ENCODE measurements around the gene PRPS2. TPM values are rescaled to one million over a fixed set of nuclear protein-coding genes. Genes with fewer than 3 reads are reported as not detected.

PRPS2 gene
- total RNA-seq, 2 experiments from 2014 or later = 84.5 to 94.3 TPM

- Mint-ChIP-seq H3K27me3 (ENCODE audit: low read depth) (no peaks in the 10 kb centered on the region), H3K4me1 (ENCODE audit: low read depth) (peaks cover 7% of the 10 kb centered on the region), H3K36me3 (ENCODE audit: low read depth) (peaks cover 53% of the 10 kb centered on the region), H3K27ac (no peak overlapping the region), H3K9me3 (ENCODE audit: insufficient read depth) (no peaks in the 10 kb centered on the region), H3K4me3 (no peak overlapping the region)
- ChIA-PET CTCF (interaction anchor here (2.0 kb wide), 1 partner anchor 74 kb away, joined by 6 read pairs; no protein-coding TSS in a partner anchor), POLR2A (no interaction called here)
- DNase-seq (no peak), ATAC-seq (no peak)
Measured at GRCh38 chrX:12819222-12819621, 28.0 kb downstream of the PRPS2 start.

- ATAC-seq (no peak), DNase-seq (no peak)
- Mint-ChIP-seq H3K27me3 (ENCODE audit: low read depth) (no peaks in the 10 kb centered on the region), H3K4me1 (ENCODE audit: low read depth) (no peaks in the 10 kb centered on the region), H3K36me3 (ENCODE audit: low read depth) (peaks cover 53% of the 10 kb centered on the region), H3K9me3 (ENCODE audit: insufficient read depth) (no peaks in the 10 kb centered on the region), H3K4me3 (no peak overlapping the region), H3K27ac (no peak overlapping the region)
- ChIA-PET CTCF (interaction anchor here (2.0 kb wide), 1 partner anchor 73 kb away, joined by 6 read pairs; no protein-coding TSS in a partner anchor), POLR2A (no interaction called here)
Measured at GRCh38 chrX:12820737-12821136, 29.5 kb downstream of the PRPS2 start.

- H3K27me3 Mint-ChIP-seq (ENCODE audit: low read depth) = peaks cover 4% of the 10 kb centered on the region
- no peak for DNase-seq
Measured at GRCh38 chrX:12824944-12825343, 33.7 kb downstream of the PRPS2 start.

GRCh38 chrX:12825801-12826200 is 34.6 kb downstream of the PRPS2 start:
- Mint-ChIP-seq H3K9me3 (ENCODE audit: insufficient read depth) (no peaks in the 10 kb centered on the region), H3K36me3 (ENCODE audit: low read depth) (peaks cover 32% of the 10 kb centered on the region), H3K4me3 (no peak overlapping the region), H3K4me1 (ENCODE audit: low read depth) (no peaks in the 10 kb centered on the region), H3K27me3 (ENCODE audit: low read depth) (peaks cover 6% of the 10 kb centered on the region), H3K27ac (no peak overlapping the region)
- POLR2A ChIA-PET = no interaction called here
- CTCF ChIA-PET = no interaction called here
- no peak for ATAC-seq
- DNase-seq = no peak

More at GRCh38 chrX:12824944-12825343, 33.7 kb downstream of the PRPS2 start:
- no peaks in the 10 kb centered on the region for H3K9me3 Mint-ChIP-seq (ENCODE audit: insufficient read depth)
- ChIA-PET CTCF (no interaction called here), POLR2A (no interaction called here)
- H3K4me1 Mint-ChIP-seq (ENCODE audit: low read depth) = no peaks in the 10 kb centered on the region
- no peak overlapping the region for H3K27ac Mint-ChIP-seq
- H3K36me3 Mint-ChIP-seq (ENCODE audit: low read depth) = peaks cover 38% of the 10 kb centered on the region
- no peak for ATAC-seq
- H3K4me3 Mint-ChIP-seq = no peak overlapping the region

GRCh38 chrX:12843061-12843667 is 52.0 kb downstream of the PRPS2 start:
- H3K36me3 Mint-ChIP-seq (ENCODE audit: low read depth) = peaks cover 10% of the 10 kb centered on the region
- CTCF ChIA-PET = interaction anchor here (0.7 to 1.1 kb wide), 3 partner anchors 29 to 50 kb away, joined by 3 to 4 read pairs (median 3); no protein-coding TSS in a partner anchor
- DNase-seq (no peak), ATAC-seq (no peak)
- H3K27ac Mint-ChIP-seq = peak overlapping the region; percentile 96
- H3K4me3 Mint-ChIP-seq = peak overlapping the region; percentile 57
- POLR2A ChIA-PET = interaction anchor here (0.6 kb wide), 1 partner anchor 130 kb away, joined by 3 read pairs; no protein-coding TSS in a partner anchor
- no peaks in the 10 kb centered on the region for H3K27me3 Mint-ChIP-seq (ENCODE audit: low read depth)
- H3K4me1 Mint-ChIP-seq (ENCODE audit: low read depth) = peaks cover 20% of the 10 kb centered on the region
- peaks cover 7% of the 10 kb centered on the region for H3K9me3 Mint-ChIP-seq (ENCODE audit: insufficient read depth)

GRCh38 chrX:12843668-12844279 is 52.6 kb downstream of the PRPS2 start:
- Mint-ChIP-seq H3K27ac (peak overlapping the region; percentile 96), H3K27me3 (ENCODE audit: low read depth) (no peaks in the 10 kb centered on the region), H3K36me3 (ENCODE audit: low read depth) (peaks cover 10% of the 10 kb centered on the region), H3K4me3 (peak overlapping the region; percentile 57), H3K9me3 (ENCODE audit: insufficient read depth) (peaks cover 7% of the 10 kb centered on the region), H3K4me1 (ENCODE audit: low read depth) (peaks cover 20% of the 10 kb centered on the region)
- ATAC-seq (peak; percentile 60), DNase-seq (no peak)
- ChIA-PET CTCF (interaction anchor here (0.7 to 1.1 kb wide), 3 partner anchors 30 to 50 kb away, joined by 3 to 4 read pairs (median 3); no protein-coding TSS in a partner anchor), POLR2A (interaction anchor here (0.6 kb wide), 1 partner anchor 130 kb away, joined by 3 read pairs; no protein-coding TSS in a partner anchor)

- H3K36me3 Mint-ChIP-seq (ENCODE audit: low read depth) = peaks cover 10% of the 10 kb centered on the region
- H3K4me3 Mint-ChIP-seq = peak overlapping the region; percentile 57
- H3K27ac Mint-ChIP-seq = peak overlapping the region; percentile 96
- ChIA-PET CTCF (interaction anchor here (1.0 kb wide), 1 partner anchor 49 kb away, joined by 4 read pairs; no protein-coding TSS in a partner anchor), POLR2A (no interaction called here)
- H3K9me3 Mint-ChIP-seq (ENCODE audit: insufficient read depth) = peaks cover 7% of the 10 kb centered on the region
- no peaks in the 10 kb centered on the region for H3K27me3 Mint-ChIP-seq (ENCODE audit: low read depth)
- DNase-seq = no peak
- no peak for ATAC-seq
- H3K4me1 Mint-ChIP-seq (ENCODE audit: low read depth) = peaks cover 20% of the 10 kb centered on the region
Measured at GRCh38 chrX:12844319-12844718, 53.1 kb downstream of the PRPS2 start.

GRCh38 chrX:12865359-12865758 is 74.1 kb downstream of the PRPS2 start:
- Mint-ChIP-seq H3K4me1 (ENCODE audit: low read depth) (peaks cover 10% of the 10 kb centered on the region), H3K27ac (no peak overlapping the region), H3K36me3 (ENCODE audit: low read depth) (no peaks in the 10 kb centered on the region), H3K27me3 (ENCODE audit: low read depth) (peaks cover 2% of the 10 kb centered on the region), H3K9me3 (ENCODE audit: insufficient read depth) (no peaks in the 10 kb centered on the region), H3K4me3 (no peak overlapping the region)
- POLR2A ChIA-PET = no interaction called here
- ATAC-seq (no peak), DNase-seq (no peak)
- CTCF ChIA-PET = no interaction called here

- Mint-ChIP-seq H3K4me1 (ENCODE audit: low read depth) (peaks cover 10% of the 10 kb centered on the region), H3K36me3 (ENCODE audit: low read depth) (no peaks in the 10 kb centered on the region), H3K9me3 (ENCODE audit: insufficient read depth) (no peaks in the 10 kb centered on the region), H3K27ac (no peak within 1 kb of the TSS), H3K4me3 (no peak within 1 kb of the TSS), H3K27me3 (ENCODE audit: low read depth) (peaks cover 2% of the 10 kb centered on the region)
- ChIA-PET CTCF (no interaction called here), POLR2A (no interaction called here)
- ATAC-seq = no peak
- no peak for DNase-seq
Measured at GRCh38 chrX:12866451-12867377, 75.5 kb downstream of the PRPS2 start, which contains the start of gene TLR7. Gene TLR7, plus strand, starts transcription at chrX:12867072. Its CDS starts 507 bp downstream, at chrX:12867579.

GRCh38 chrX:12867685-12868084 is 76.5 kb downstream of the PRPS2 start:
- Mint-ChIP-seq H3K27me3 (ENCODE audit: low read depth) (peaks cover 2% of the 10 kb centered on the region), H3K36me3 (ENCODE audit: low read depth) (no peaks in the 10 kb centered on the region), H3K9me3 (ENCODE audit: insufficient read depth) (no peaks in the 10 kb centered on the region), H3K4me3 (no peak overlapping the region), H3K27ac (no peak overlapping the region), H3K4me1 (ENCODE audit: low read depth) (peaks cover 10% of the 10 kb centered on the region)
- no peak for DNase-seq
- POLR2A ChIA-PET = no interaction called here
- ATAC-seq = no peak
- CTCF ChIA-PET = no interaction called here

- Mint-ChIP-seq H3K27ac (no peak overlapping the region), H3K36me3 (ENCODE audit: low read depth) (no peaks in the 10 kb centered on the region), H3K4me3 (no peak overlapping the region), H3K4me1 (ENCODE audit: low read depth) (peaks cover 10% of the 10 kb centered on the region), H3K9me3 (ENCODE audit: insufficient read depth) (no peaks in the 10 kb centered on the region), H3K27me3 (ENCODE audit: low read depth) (peaks cover 2% of the 10 kb centered on the region)
- ChIA-PET POLR2A (no interaction called here), CTCF (no interaction called here)
- ATAC-seq (no peak), DNase-seq (no peak)
Measured at GRCh38 chrX:12868747-12869146, 77.5 kb downstream of the PRPS2 start.

Data from activated CD8-positive, alpha-beta T cell treated with anti-CD3 and anti-CD28 coated beads, Interleukin-2, amount 10 ng/mL, durations not matched to agents 7 days and 5 days (primary cell).